ENCODE measurements around the gene NT5DC3. TPM values are rescaled to one million over a fixed set of nuclear protein-coding genes. Genes with fewer than 3 reads are reported as not detected.

The NT5DC3 gene
- total RNA-seq, 6 experiments from 2014 or later = 10.5 to 12.8 (median 11.3) TPM

DNA sequence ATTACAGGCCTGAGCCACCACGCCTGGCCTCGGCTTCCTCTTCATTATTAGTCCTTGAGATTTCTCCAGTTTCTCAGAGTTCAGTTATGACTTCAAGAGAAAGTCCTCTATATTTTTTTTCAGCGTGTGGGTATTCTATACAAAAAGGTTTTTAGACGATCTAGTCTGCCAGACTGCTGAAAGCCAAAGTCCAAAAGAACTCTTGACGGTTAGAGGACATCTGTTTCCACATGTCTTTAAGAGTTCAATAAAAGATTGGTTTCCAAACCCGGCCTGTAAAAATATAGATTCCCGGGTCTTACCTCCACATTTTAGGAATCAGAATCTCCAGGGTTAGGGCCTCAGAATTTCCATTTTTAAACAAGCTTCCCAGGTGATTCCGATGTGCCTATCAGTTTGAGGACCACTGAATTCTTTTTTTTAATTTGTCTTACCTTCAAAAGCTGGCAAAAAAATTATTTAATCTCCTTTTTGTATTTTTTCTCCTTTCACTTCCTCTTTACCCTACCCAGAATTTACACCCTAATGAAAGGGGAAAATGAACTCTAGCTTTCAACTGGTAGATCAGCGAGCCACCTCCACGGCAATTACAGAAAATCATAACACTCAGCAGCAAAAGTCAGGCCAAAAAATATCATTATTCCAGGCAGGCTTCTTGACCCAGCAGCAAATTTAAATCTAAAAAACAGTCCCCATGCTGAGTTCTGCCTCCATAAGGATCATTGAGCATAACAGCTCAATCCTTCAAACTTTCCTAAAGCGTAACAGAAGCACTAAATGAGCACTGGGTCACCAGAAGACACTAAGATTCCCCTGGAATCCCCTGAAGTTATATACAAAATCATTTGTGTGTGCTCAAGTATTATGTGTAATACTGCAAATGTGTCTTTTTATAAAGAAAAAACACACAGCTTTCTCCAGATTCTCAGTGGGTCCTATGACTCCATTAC is 8.7 kb downstream of the NT5DC3 start:
- no peaks in the 10 kb centered on the region; the same call in none of the 2 replicates for H3K27me3 Mint-ChIP-seq (ENCODE audit: insufficient read depth)
- no peak for DNase-seq
- H3K4me1 Mint-ChIP-seq (ENCODE audit: low read depth) = peaks cover 60% of the 10 kb centered on the region
- TF ChIP-seq, protein P1, sequence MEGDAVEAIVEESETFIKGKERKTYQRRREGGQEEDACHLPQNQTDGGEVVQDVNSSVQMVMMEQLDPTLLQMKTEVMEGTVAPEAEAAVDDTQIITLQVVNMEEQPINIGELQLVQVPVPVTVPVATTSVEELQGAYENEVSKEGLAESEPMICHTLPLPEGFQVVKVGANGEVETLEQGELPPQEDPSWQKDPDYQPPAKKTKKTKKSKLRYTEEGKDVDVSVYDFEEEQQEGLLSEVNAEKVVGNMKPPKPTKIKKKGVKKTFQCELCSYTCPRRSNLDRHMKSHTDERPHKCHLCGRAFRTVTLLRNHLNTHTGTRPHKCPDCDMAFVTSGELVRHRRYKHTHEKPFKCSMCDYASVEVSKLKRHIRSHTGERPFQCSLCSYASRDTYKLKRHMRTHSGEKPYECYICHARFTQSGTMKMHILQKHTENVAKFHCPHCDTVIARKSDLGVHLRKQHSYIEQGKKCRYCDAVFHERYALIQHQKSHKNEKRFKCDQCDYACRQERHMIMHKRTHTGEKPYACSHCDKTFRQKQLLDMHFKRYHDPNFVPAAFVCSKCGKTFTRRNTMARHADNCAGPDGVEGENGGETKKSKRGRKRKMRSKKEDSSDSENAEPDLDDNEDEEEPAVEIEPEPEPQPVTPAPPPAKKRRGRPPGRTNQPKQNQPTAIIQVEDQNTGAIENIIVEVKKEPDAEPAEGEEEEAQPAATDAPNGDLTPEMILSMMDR (IDR thresholded peaks at IDR 0.05) = no peak
- H3K36me3 Mint-ChIP-seq (ENCODE audit: low read depth) = peaks cover 21% of the 10 kb centered on the region
- 0 out of 2 replicates have a peak, but pooled peaks cover 11% of the 10 kb centered on the region for H3K9me3 Mint-ChIP-seq
- no peak overlapping the region; the same call in 1 of the 2 replicates for H3K4me3 Mint-ChIP-seq
- H3K27ac Mint-ChIP-seq = no peak overlapping the region

DNA sequence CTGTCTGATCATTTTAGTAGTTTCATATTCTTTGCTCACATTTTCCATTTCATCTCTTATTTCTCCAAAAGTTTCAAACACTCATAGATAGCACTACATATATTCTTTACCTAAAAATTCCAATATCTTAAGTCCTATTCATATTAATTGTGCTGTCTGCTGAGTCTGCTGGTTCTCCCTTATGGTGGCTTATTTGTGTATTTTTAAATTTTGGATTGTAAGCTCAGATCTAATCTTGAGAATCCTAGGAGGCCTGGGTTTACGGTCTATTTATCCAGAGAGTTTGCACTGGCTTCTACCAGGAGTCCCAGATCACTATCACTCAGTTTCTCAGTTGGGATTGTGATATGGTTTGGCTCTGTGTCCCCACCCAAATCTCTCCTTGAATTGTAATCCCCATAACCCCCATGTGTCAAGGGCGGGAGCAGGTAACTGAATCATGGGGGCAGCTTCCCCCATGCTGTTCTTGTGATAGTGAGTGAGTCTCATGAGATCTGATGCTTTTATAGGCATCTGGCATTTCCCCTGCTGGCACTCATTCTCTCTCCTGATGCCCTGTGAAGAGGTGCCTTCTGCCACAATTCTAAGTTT is 10.2 kb downstream of the NT5DC3 start:
- H3K27me3 Mint-ChIP-seq (ENCODE audit: insufficient read depth) = no peaks in the 10 kb centered on the region; the same call in 1 of the 2 replicates
- DNase-seq = no peak
- no peak overlapping the region for H3K4me3 Mint-ChIP-seq
- H3K36me3 Mint-ChIP-seq (ENCODE audit: low read depth) = peaks cover 21% of the 10 kb centered on the region
- no peak overlapping the region for H3K27ac Mint-ChIP-seq
- H3K4me1 Mint-ChIP-seq (ENCODE audit: low read depth) = peaks cover 65% of the 10 kb centered on the region
- TF ChIP-seq, protein P1 (IDR thresholded peaks at IDR 0.05) = no peak
- 0 out of 2 replicates have a peak, but pooled peaks cover 11% of the 10 kb centered on the region for H3K9me3 Mint-ChIP-seq

DNA sequence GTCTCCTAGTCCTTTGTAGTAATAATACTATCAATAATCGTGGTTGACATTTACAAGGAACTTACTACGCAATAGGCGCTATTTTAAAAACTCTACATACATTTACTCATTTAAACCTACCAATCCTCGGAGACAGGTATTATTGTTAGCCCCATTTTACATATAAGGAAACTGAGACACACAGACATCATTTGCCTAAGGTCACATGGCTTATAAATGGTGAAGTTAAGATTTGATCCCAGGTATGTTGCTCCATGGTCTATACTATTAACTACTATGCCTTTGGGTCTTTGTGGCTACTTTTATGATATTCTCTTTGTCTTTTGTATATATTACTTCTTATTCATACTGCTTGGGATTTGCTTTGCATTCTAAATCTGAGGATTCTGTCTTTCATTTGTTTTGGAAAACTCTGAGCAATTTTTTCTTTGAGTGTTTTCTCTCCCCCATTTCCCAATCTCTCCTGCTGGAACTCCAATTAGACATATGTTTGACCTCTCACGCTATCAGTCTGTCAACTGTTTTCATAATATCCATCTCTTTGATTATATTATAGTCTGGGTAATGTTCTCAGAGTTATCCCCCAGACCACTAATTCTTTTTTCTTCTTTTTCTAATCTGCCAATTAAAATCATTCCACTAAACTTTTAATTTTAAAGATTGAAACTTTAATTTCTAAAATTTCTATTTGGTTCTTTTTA is 10.9 kb downstream of the NT5DC3 start:
- H3K9me3 Mint-ChIP-seq = 0 out of 2 replicates have a peak, but pooled peaks cover 11% of the 10 kb centered on the region
- no peak overlapping the region for H3K4me3 Mint-ChIP-seq
- H3K4me1 Mint-ChIP-seq (ENCODE audit: low read depth) = peaks cover 65% of the 10 kb centered on the region
- TF ChIP-seq, protein P1 (IDR thresholded peaks at IDR 0.05) = no peak
- H3K27me3 Mint-ChIP-seq (ENCODE audit: insufficient read depth) = no peaks in the 10 kb centered on the region; the same call in 1 of the 2 replicates
- DNase-seq = no peak
- H3K27ac Mint-ChIP-seq = no peak overlapping the region
- peaks cover 21% of the 10 kb centered on the region for H3K36me3 Mint-ChIP-seq (ENCODE audit: low read depth)

DNA sequence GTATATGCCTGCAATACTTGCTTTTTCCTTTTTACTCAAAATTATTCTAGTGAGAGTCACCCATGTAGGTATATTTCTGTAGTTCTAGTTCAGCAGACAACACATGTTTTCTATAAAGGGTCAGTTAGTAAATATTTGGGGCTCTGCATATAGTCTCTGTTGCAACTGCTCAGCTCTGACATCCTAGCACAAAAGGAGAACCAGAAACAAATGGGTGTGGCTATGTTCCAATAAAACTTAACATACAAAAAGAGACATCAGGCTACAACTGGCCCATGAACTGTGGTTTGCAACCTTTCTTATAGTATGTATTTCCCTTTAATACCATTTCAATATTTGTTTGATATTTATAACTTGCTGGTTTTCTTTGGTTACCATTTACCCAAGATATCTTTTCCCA is 11.9 kb downstream of the NT5DC3 start:
- H3K9me3 Mint-ChIP-seq = 0 out of 2 replicates have a peak, but pooled peaks cover 11% of the 10 kb centered on the region
- no peaks in the 10 kb centered on the region; the same call in 1 of the 2 replicates for H3K27me3 Mint-ChIP-seq (ENCODE audit: insufficient read depth)
- H3K27ac Mint-ChIP-seq = no peak overlapping the region
- TF ChIP-seq, protein P1 (IDR thresholded peaks at IDR 0.05) = no peak
- H3K4me3 Mint-ChIP-seq = no peak overlapping the region
- peaks cover 65% of the 10 kb centered on the region for H3K4me1 Mint-ChIP-seq (ENCODE audit: low read depth)
- no peak for DNase-seq
- peaks cover 21% of the 10 kb centered on the region for H3K36me3 Mint-ChIP-seq (ENCODE audit: low read depth)

DNA sequence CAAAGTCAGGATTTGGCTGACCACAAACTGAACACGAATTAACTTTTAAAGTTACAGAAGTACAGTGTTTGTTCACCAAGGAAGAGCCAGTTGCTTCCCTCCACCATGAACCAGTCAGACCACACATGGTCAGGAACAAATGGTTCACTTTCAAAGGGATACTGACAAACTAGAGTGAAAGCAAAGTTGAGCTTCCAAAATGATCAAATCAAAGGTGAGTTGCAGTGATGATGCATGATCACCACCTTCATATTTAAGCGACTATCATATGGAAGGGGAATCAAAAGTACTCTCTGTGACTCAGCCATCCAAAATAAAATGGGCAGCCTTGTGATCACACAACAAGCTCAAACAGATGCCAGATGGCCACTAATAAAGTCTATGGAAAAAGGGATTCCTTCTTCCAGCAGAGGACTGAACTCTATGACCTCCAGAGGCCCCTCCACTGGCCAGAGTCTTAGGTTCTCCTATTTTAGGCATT is 13.1 kb downstream of the NT5DC3 start:
- Mint-ChIP-seq H3K27me3 (ENCODE audit: insufficient read depth) (no peaks in the 10 kb centered on the region; the same call in 1 of the 2 replicates), H3K4me3 (no peak overlapping the region), H3K36me3 (ENCODE audit: low read depth) (peaks cover 21% of the 10 kb centered on the region), H3K4me1 (ENCODE audit: low read depth) (peaks cover 65% of the 10 kb centered on the region), H3K27ac (no peak overlapping the region), H3K9me3 (0 out of 2 replicates have a peak, but pooled peaks cover 11% of the 10 kb centered on the region)
- no peak for DNase-seq
- TF ChIP-seq, protein P1 (IDR thresholded peaks at IDR 0.05) = no peak
